CD4-positive, CD25-positive, alpha-beta regulatory T cell (primary cell): ENCODE data around the gene ABHD12B. TPM values are rescaled to one million over a fixed set of nuclear protein-coding genes. Genes with fewer than 3 reads are reported as not detected.

Experiments
- ATAC-seq, 2 donors: fragments of 150-1000 bp; cut with Tn5 transposase; one replicate each; pipeline ENCODE4 v1.10.0; 2021; ENCODE audit warnings: low read depth in 2 of 2, moderate number of reproducible peaks in 2 of 2, moderate library complexity in 1 of 2
- DNase-seq, 3 donors: peaks; one replicate each; pipeline versions ENCODE4 v3.0.0 to v3.0.0-alpha.2; 2012 to 2022; ENCODE audit warnings: mixed read lengths in 1 of 3
- H3K27ac ChIP-seq: one replicate; pipeline ENCODE4 v1.7.0; 2013; ENCODE audit warnings: mild to moderate bottlenecking, low read length; ENCODE audit not compliant: insufficient read depth, poor library complexity, severe bottlenecking
- H3K27me3 ChIP-seq: one replicate; pipeline ENCODE4 v1.7.0; 2013; ENCODE audit warnings: low read length; ENCODE audit not compliant: control insufficient read depth, insufficient read depth
- H3K36me3 ChIP-seq: one replicate; pipeline ENCODE4 v1.7.0; 2013; ENCODE audit warnings: mild to moderate bottlenecking, low read length, moderate library complexity; ENCODE audit not compliant: control insufficient read depth, insufficient read depth
- H3K4me1 ChIP-seq: 2 replicates; pipeline ENCODE4 v1.7.0; 2013; ENCODE audit warnings: mild to moderate bottlenecking, low read length; ENCODE audit not compliant: insufficient read depth, control insufficient read depth, poor library complexity, severe bottlenecking
- H3K4me3 ChIP-seq: one replicate; pipeline ENCODE4 v1.7.0; 2013; ENCODE audit warnings: low read depth, mild to moderate bottlenecking, low read length, moderate library complexity
- H3K9me3 ChIP-seq, 2 experiments: 1 replicate in 1 of 2; 2 replicates in 1 of 2; pipeline ENCODE4 v1.7.0; 2013; ENCODE audit warnings: low read length in 2 of 2, mild to moderate bottlenecking in 1 of 2, moderate library complexity in 1 of 2; ENCODE audit not compliant: control insufficient read depth in 2 of 2
- H3K27ac Mint-ChIP-seq, 3 donors: one replicate each; pipeline ENCODE4 v1.8.0; 2020 to 2022; ENCODE audit warnings: mild to moderate bottlenecking in 3 of 3, mixed read lengths in 3 of 3, moderate library complexity in 2 of 3
- H3K27me3 Mint-ChIP-seq: one replicate; pipeline ENCODE4 v1.8.0; 2022; ENCODE audit warnings: mild to moderate bottlenecking, mixed read lengths
- H3K36me3 Mint-ChIP-seq: one replicate; pipeline ENCODE4 v1.8.0; 2020; ENCODE audit warnings: mixed read lengths
- H3K4me1 Mint-ChIP-seq, 4 donors: one replicate each; pipeline ENCODE4 v1.8.0; 2020 to 2022; ENCODE audit warnings: mixed read lengths in 4 of 4, mild to moderate bottlenecking in 1 of 4
- H3K4me3 Mint-ChIP-seq, 4 donors: one replicate each; pipeline ENCODE4 v1.8.0; 2020 to 2022; ENCODE audit warnings: mild to moderate bottlenecking in 4 of 4, mixed read lengths in 4 of 4, moderate library complexity in 3 of 4
- H3K9me3 Mint-ChIP-seq, 7 donors: one replicate each; pipeline ENCODE4 v1.8.0; 2020 to 2022; ENCODE audit warnings: mixed read lengths in 7 of 7, mild to moderate bottlenecking in 3 of 7, moderate library complexity in 2 of 7
- polyA plus RNA-seq, 4 donors: library from polyadenylated mRNA; unstranded; fragments of 300-500 nt; fragmentation: Illumina TruSeq; gene quantifications; one replicate each; pipeline ENCODE4 v1.2.3, GENCODE V29; 2021
- total RNA-seq: library from RNA; stranded (reverse); gene quantifications from one replicate; pipeline ENCODE4 v1.2.3, GENCODE V29; 2022

The ABHD12B gene
- total and polyA plus RNA-seq, 5 donors from 2014 or later: 0.64 TPM; not detected in 4

DNA sequence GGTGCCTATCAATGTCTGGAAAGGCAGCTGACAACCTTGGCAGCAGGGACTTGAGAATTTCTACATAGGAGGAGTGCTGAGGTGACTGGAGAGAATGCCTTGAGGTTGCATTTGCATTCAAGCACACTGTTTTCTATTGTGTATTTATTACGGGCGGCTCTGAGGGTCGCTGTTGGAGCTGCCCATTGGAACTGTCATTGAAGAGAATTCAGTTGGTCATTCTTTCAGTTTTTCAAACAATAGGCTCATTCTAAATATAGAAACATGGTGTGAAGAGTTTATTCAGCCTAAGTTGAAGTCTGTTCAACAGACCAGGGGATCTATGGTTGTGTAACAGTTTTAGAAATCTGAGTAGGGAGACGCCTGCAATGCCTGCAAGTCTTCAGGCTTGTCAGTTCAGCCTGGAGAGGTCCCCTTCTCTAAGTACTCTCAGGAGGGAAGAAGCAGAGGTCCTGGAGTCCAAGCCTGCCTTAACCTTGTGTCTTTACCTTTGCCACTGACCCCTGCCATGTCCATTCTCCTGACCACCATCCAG is 9.8 kb upstream of the ABHD12B start:
- no peaks in the 10 kb centered on the region for H3K9me3 Mint-ChIP-seq

DNA sequence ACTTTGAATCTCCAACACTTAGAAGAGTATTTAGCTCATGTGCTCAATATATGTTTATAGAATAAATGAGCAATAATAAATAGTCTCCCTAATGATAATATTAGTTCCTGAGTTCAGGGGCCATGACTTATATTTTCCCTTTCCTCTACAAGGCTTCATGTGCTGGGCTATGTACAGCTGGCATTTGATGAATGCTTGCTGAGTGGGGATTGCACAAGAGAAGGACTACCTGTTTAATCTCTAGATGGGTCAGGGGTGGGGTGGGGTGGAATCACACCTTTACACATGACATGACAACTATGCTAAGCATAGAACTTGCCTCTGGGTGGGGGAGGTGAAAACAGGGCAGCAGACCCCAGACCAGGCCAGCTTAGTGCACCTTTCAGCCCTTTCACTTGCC is 7.6 kb upstream of the ABHD12B start:
- peaks cover 38% of the 10 kb centered on the region for H3K27me3 Mint-ChIP-seq
- H3K36me3 ChIP-seq: no peaks in the 10 kb centered on the region

More for the DNA sequence above, 9.8 kb upstream of the ABHD12B start:
- Histone ChIP-seq H3K27ac (no peak overlapping the region), H3K36me3 (no peaks in the 10 kb centered on the region), H3K4me3 (no peak overlapping the region), H3K27me3 (peaks cover 13% of the 10 kb centered on the region), H3K4me1 (peaks cover 14% of the 10 kb centered on the region), H3K9me3 (no peaks in the 10 kb centered on the region)
- Mint-ChIP-seq H3K27ac (no peak overlapping the region), H3K36me3 (no peaks in the 10 kb centered on the region), H3K27me3 (peaks cover 24% of the 10 kb centered on the region), H3K4me3 (peak overlapping the region in 2 of 4 donors; percentile 25 to 48), H3K4me1 (peaks cover 0 to 15% (median 10%) of the 10 kb centered on the region in 4 donors)
- ATAC-seq: no peak
- DNase-seq: no peak

DNA sequence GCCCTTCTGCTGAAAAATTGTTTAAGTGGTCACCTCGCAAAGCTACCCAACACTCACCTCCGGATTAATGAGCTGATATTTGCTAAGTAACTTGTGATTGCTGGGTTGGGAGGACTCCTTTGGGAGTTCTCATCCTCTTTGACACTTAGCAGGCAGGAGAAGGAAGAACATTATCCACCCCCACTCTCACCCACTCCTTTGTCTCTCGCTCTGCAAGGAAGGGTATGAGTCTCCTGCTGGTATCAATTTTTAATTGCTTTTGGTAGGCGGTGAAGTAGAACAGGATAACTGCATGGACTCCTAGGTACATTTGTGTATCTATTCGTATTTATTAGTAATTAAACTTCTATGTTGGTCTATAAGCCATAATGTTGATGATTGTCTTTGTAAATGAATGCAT is 6.9 kb upstream of the ABHD12B start:
- ATAC-seq (no peak), DNase-seq (no peak)
- peaks cover 36% of the 10 kb centered on the region for H3K27me3 ChIP-seq
- no peaks in the 10 kb centered on the region for H3K9me3 ChIP-seq
- no peak overlapping the region for H3K27ac Mint-ChIP-seq
- peaks cover 0 to 1% (median 0%) of the 10 kb centered on the region in 7 donors for H3K9me3 Mint-ChIP-seq
- peaks cover 3 to 12% (median 8%) of the 10 kb centered on the region in 4 donors for H3K4me1 Mint-ChIP-seq
- no peak overlapping the region for H3K27ac ChIP-seq
- no peak overlapping the region for H3K4me3 ChIP-seq
- H3K4me1 ChIP-seq: peaks cover 5% of the 10 kb centered on the region
- H3K36me3 Mint-ChIP-seq: no peaks in the 10 kb centered on the region
- H3K36me3 ChIP-seq: no peaks in the 10 kb centered on the region
- H3K4me3 Mint-ChIP-seq: no peak overlapping the region
- H3K27me3 Mint-ChIP-seq: peaks cover 45% of the 10 kb centered on the region

More for the DNA sequence above, 7.6 kb upstream of the ABHD12B start:
- H3K27ac Mint-ChIP-seq: no peak overlapping the region
- peaks cover 28% of the 10 kb centered on the region for H3K27me3 ChIP-seq
- ATAC-seq (no peak), DNase-seq (no peak)
- no peak overlapping the region for H3K4me3 ChIP-seq
- H3K4me3 Mint-ChIP-seq: no peak overlapping the region
- peaks cover 12% of the 10 kb centered on the region for H3K4me1 ChIP-seq
- no peak overlapping the region for H3K27ac ChIP-seq
- H3K36me3 Mint-ChIP-seq: no peaks in the 10 kb centered on the region
- peaks cover 0 to 12% (median 10%) of the 10 kb centered on the region in 4 donors for H3K4me1 Mint-ChIP-seq
- peaks cover 0 to 1% (median 0%) of the 10 kb centered on the region in 7 donors for H3K9me3 Mint-ChIP-seq
- no peaks in the 10 kb centered on the region for H3K9me3 ChIP-seq

DNA sequence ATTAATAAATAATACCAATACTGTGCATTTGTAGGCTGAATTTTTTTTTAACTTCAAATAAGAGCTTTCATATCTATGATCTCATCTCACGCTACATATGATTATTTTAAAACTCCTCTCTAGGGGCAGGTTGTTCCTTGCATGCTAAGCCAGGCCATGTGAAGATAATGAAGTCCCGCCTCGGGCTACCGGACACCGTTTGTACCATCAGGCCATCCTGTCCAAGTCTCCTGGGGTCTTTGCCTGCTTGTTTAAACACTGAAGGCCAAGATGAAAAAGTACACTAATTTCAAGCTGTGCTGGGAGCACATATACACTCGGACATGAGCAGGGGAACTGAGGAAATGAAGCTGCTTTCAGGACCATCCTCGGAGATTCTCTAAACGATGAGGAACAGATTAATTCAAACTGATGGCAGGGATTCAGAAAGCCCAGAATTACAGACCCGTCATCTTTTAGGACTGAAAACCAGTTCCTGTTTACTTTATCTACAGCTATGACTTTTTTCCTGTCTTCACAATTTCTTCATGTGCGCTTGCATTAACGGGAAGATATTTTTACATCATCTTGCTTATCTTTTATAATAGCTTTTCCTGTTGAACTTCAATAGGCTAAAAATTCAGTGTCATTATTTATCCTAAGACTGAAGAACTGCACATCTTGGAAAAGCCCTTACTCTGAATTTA is 6.3 kb upstream of the ABHD12B start:
- H3K9me3 ChIP-seq: no peaks in the 10 kb centered on the region
- no peak overlapping the region for H3K4me3 Mint-ChIP-seq
- peaks cover 0 to 1% (median 0%) of the 10 kb centered on the region in 7 donors for H3K9me3 Mint-ChIP-seq
- H3K36me3 Mint-ChIP-seq: no peaks in the 10 kb centered on the region
- ATAC-seq (no peak), DNase-seq (no peak)
- H3K4me1 ChIP-seq: no peaks in the 10 kb centered on the region
- H3K4me3 ChIP-seq: no peak overlapping the region
- peaks cover 41% of the 10 kb centered on the region for H3K27me3 ChIP-seq
- H3K36me3 ChIP-seq: no peaks in the 10 kb centered on the region
- peaks cover 2 to 6% (median 3%) of the 10 kb centered on the region in 4 donors for H3K4me1 Mint-ChIP-seq
- H3K27ac ChIP-seq: no peak overlapping the region
- H3K27ac Mint-ChIP-seq: peak overlapping the region in 1 of 3 donors; percentile 6
- H3K27me3 Mint-ChIP-seq: peaks cover 51% of the 10 kb centered on the region

DNA sequence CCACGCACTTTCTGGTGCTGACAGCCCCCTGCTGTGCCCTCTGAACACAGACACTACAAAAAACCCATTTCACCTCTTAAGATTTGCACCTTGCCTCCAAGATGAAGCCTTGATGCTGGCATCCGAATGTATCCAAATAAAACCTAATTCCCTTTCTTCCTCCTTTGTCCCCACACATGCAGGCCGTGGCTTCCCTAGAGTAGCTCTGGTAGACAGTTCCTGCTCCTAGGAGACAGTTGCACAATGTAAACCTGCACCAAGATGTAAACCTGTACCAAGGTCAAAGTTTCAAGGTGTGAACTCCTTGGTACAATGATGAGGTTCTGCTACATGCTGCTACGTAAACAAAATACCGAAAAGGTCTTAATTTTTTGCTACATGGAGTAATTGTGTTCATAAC is 625 bp upstream of the ABHD12B start:
- peaks cover 81% of the 10 kb centered on the region for H3K27me3 Mint-ChIP-seq
- Histone ChIP-seq H3K4me1 (peaks cover 16% of the 10 kb centered on the region), H3K27ac (no peak overlapping the region), H3K27me3 (peaks cover 59% of the 10 kb centered on the region), H3K9me3 (no peaks in the 10 kb centered on the region), H3K4me3 (no peak overlapping the region), H3K36me3 (no peaks in the 10 kb centered on the region)
- DNase-seq (no peak), ATAC-seq (no peak)
- H3K27ac Mint-ChIP-seq: no peak overlapping the region
- peaks cover 0 to 36% (median 21%) of the 10 kb centered on the region in 4 donors for H3K4me1 Mint-ChIP-seq
- H3K36me3 Mint-ChIP-seq: peaks cover 4% of the 10 kb centered on the region
- peaks cover 0 to 2% (median 0%) of the 10 kb centered on the region in 7 donors for H3K9me3 Mint-ChIP-seq
- peak overlapping the region in 2 of 4 donors; percentile 0 to 66 for H3K4me3 Mint-ChIP-seq

DNA sequence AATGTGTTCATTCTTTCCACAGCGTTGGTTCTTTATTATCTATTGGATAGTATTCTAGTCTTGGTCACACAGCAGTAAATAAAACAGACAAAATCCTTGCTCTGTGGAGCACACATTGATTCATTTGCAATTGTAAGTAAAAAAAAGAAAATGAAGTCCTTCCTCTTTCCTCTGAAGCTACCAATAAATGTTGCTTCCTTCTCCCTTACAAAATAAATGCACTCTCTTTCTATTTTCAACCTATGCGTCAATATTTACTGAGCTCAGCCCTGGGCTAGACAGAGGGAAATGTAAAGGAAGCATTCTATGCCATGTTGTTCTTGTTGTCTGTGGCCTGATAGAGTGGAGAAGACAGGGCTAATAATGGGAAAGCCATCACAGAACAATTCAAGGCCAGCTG is 2.9 kb downstream of the ABHD12B start:
- DNase-seq: no peak
- peaks cover 16% of the 10 kb centered on the region for H3K4me1 ChIP-seq
- H3K4me1 Mint-ChIP-seq: peaks cover 0 to 37% (median 20%) of the 10 kb centered on the region in 4 donors
- peaks cover 4% of the 10 kb centered on the region for H3K36me3 Mint-ChIP-seq
- H3K9me3 Mint-ChIP-seq: peaks cover 0 to 1% (median 0%) of the 10 kb centered on the region in 7 donors
- H3K27me3 ChIP-seq: peaks cover 42% of the 10 kb centered on the region
- H3K27me3 Mint-ChIP-seq: peaks cover 79% of the 10 kb centered on the region
- no peak overlapping the region for H3K27ac ChIP-seq
- no peaks in the 10 kb centered on the region for H3K9me3 ChIP-seq
- no peak for ATAC-seq
- H3K4me3 ChIP-seq: peak overlapping the region; percentile 49
- H3K27ac Mint-ChIP-seq: peak overlapping the region in 1 of 3 donors; percentile 21
- H3K4me3 Mint-ChIP-seq: peak overlapping the region in 3 of 4 donors; percentile 16 to 71 (median 53)
- no peaks in the 10 kb centered on the region for H3K36me3 ChIP-seq

DNA sequence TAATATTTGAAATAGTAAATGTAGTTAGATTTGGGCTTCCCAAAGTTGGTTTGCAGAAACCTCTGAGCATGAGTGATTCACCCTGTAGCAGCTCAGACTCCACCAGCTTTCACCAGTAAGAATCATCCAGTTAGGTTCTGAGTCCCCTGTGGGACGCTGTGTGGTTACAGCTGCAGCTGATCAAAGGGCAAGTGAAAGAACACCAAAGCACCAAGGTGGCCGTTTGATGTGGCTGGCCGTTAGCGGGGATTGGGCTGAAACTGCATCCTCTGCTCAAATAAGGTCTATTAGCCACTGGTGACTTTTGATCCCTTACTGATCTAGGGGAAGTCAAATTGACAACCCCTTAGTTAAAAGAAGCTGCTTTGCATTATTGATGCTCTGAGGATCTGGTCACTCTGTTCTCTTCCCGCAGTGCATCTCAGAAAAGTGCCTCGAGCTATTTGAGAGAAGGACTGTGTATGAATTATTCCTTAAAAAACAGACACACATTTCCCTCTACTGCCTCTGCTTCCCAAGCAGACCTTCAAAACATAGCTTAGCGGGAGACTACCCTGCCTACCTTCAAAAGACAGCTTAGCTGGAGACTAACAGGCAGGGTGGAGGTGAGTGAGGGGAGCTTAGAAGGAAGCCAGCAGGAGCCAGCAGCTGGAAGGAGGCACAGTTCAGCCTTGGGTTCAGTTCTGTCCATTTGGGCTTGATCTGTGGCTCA is 3.7 kb downstream of the ABHD12B start:
- H3K4me3 ChIP-seq: peak overlapping the region; percentile 49
- DNase-seq (peak; percentile 17 to 82 (median 43)), ATAC-seq (peak; percentile 83 to 89)
- peaks cover 0 to 1% (median 0%) of the 10 kb centered on the region in 7 donors for H3K9me3 Mint-ChIP-seq
- peaks cover 16% of the 10 kb centered on the region for H3K4me1 ChIP-seq
- H3K27ac Mint-ChIP-seq: peak overlapping the region in 1 of 3 donors; percentile 21
- H3K4me3 Mint-ChIP-seq: peak overlapping the region in 1 of 4 donors; percentile 20
- H3K27me3 Mint-ChIP-seq: peaks cover 79% of the 10 kb centered on the region
- peaks cover 35% of the 10 kb centered on the region for H3K27me3 ChIP-seq
- H3K27ac ChIP-seq: no peak overlapping the region
- H3K4me1 Mint-ChIP-seq: peaks cover 0 to 37% (median 19%) of the 10 kb centered on the region in 4 donors
- H3K9me3 ChIP-seq: no peaks in the 10 kb centered on the region
- peaks cover 4% of the 10 kb centered on the region for H3K36me3 Mint-ChIP-seq
- no peaks in the 10 kb centered on the region for H3K36me3 ChIP-seq
